HCT116 (cell line): ENCODE measurements around the gene NPSR1. TPM values are rescaled to one million over a fixed set of nuclear protein-coding genes. Genes with fewer than 3 reads are reported as not detected.

Experiments used
- ATAC-seq: fragments of 200-7000 bp; cut with Tn5 transposase; 2 replicates; pipeline ENCODE4 v1.9.1; 2020; ENCODE audit warnings: mild to moderate bottlenecking, moderate library complexity
- BruUV-seq: library from RNA; stranded (reverse); fragments of 400-500 nt; replicated peaks from 2 replicates; lab custom pipeline; 2021; lab: Mats Ljungman, UMichigan
- CTCF ChIA-PET: fragments of 300-600 bp; sonication (Branson Sonifier 250); formaldehyde crosslinking; loops from one replicate; lab custom pipeline; 2021; ENCODE audit warnings: antibody characterized with exemption; lab: Charles Lee
- POLR2A ChIA-PET: fragments of 300-600, 350-600 bp; sonication (Branson Sonifier 250); formaldehyde crosslinking; loops from one replicate; lab custom pipeline; 2021; ENCODE audit warnings: antibody characterized with exemption; lab: Charles Lee
- RAD21 ChIA-PET, 2 experiments: fragments of 300-600 bp; sonication (Branson Sonifier 250); formaldehyde crosslinking; loops; one replicate each; lab custom pipeline; 2023; ENCODE audit warnings: low total read pairs in 2 of 2; ENCODE audit not compliant: uncharacterized antibody in 2 of 2, unreplicated experiment in 2 of 2, low non-redundant PET in 1 of 2; lab: Charles Lee
- DNase-seq: peaks from one replicate; pipeline ENCODE4 v3.0.0-alpha.2; 2010; ENCODE audit warnings: low read depth, low spot score
- H2AFZ ChIP-seq: fragments of 200-600 bp; shearing (Covaris generic), sonication (generic); 2 replicates; pipeline ENCODE4 v1.6.1; 2017; ENCODE audit warnings: low read depth, mixed run types, mixed read lengths, antibody characterized with exemption, low read length; ENCODE audit not compliant: poor library complexity, severe bottlenecking
- H3K27ac ChIP-seq: 2 replicates; pipeline ENCODE4 v1.5.1; 2012; ENCODE audit warnings: low read depth, low read length
- H3K27me3 ChIP-seq: fragments of 200-600 bp; sonication (generic); 2 replicates; pipeline ENCODE4 v1.6.1; 2016; ENCODE audit warnings: mixed run types, low read length, mixed read lengths; ENCODE audit not compliant: insufficient read depth
- H3K36me3 ChIP-seq, 2 experiments: fragments of 200-500 bp in 1 of 2; fragments of 200-600 bp in 1 of 2; sonication (Bioruptor generic) in 1 of 2; sonication (generic) in 1 of 2; 2 replicates each; pipeline versions ENCODE4 v1.5.1 to v1.6.1; 2014 to 2016; ENCODE audit warnings: low read length in 2 of 2, inconsistent platforms in 1 of 2, mixed read lengths in 1 of 2, mixed run types in 1 of 2; ENCODE audit not compliant: insufficient read depth in 2 of 2, control insufficient read depth in 1 of 2
- H3K4me1 ChIP-seq, 2 experiments: fragments of 200-600 bp in 1 of 2; sonication (generic) in 1 of 2; 2 replicates each; pipeline versions ENCODE4 v1.5.1 to v1.6.1; 2012 to 2017; ENCODE audit warnings: low read length in 2 of 2, inconsistent platforms in 1 of 2, mild to moderate bottlenecking in 1 of 2, mixed read lengths in 1 of 2, mixed run types in 1 of 2, moderate library complexity in 1 of 2; ENCODE audit not compliant: insufficient read depth in 2 of 2, control insufficient read depth in 1 of 2
- H3K4me2 ChIP-seq: fragments of 200-600 bp; sonication (generic); 2 replicates; pipeline ENCODE4 v1.6.1; 2017; ENCODE audit warnings: mixed run types, low read length, mixed read lengths
- H3K4me3 ChIP-seq, 2 experiments: fragments of 200-600 bp in 1 of 2; sonication (generic) in 1 of 2; replicated peaks in 1 of 2; 2 replicates each; pipeline ENCODE4 v1.5.1; 2011 to 2016; ENCODE audit warnings: low read length in 2 of 2, control low read depth in 1 of 2, low read depth in 1 of 2, mild to moderate bottlenecking in 1 of 2, mixed read lengths in 1 of 2, mixed run types in 1 of 2
- H3K79me2 ChIP-seq: fragments of 200-600 bp; sonication (generic); 2 replicates; pipeline ENCODE4 v1.6.1; 2017; ENCODE audit warnings: mild to moderate bottlenecking, mixed run types, low read length, moderate library complexity, mixed read lengths; ENCODE audit not compliant: insufficient read depth
- H3K9ac ChIP-seq: fragments of 200-600 bp; sonication (generic); 2 replicates; pipeline ENCODE4 v1.6.1; 2016; ENCODE audit warnings: low read length, mixed read lengths
- H3K9me2 ChIP-seq: fragments of 200-600 bp; sonication (generic), shearing (Covaris generic); 2 replicates; pipeline ENCODE4 v1.6.1; 2017; ENCODE audit warnings: mixed run types, mild to moderate bottlenecking, moderate library complexity; ENCODE audit not compliant: insufficient read depth
- H3K9me3 ChIP-seq, 2 experiments: fragments of 200-500 bp in 1 of 2; fragments of 200-600 bp in 1 of 2; sonication (Bioruptor generic) in 1 of 2; sonication (generic) in 1 of 2; 2 replicates each; pipeline ENCODE4 v1.6.1; 2014 to 2017; ENCODE audit warnings: low read length in 2 of 2, mixed read lengths in 2 of 2, inconsistent platforms in 1 of 2, low read depth in 1 of 2, mild to moderate bottlenecking in 1 of 2, mixed run types in 1 of 2, moderate library complexity in 1 of 2; ENCODE audit not compliant: control insufficient read depth in 1 of 2, insufficient read depth in 1 of 2
- H4K20me1 ChIP-seq: fragments of 200-600 bp; sonication (generic), shearing (Covaris generic); 2 replicates; pipeline ENCODE4 v1.6.1; 2017; ENCODE audit warnings: mixed run types, mild to moderate bottlenecking, moderate library complexity; ENCODE audit not compliant: insufficient read depth
- CTCF ChIP-seq, 3 experiments: fragments of 200-600 bp in 1 of 3; sonication (generic) in 1 of 3; IDR thresholded peaks in 2 of 3; conservative IDR thresholded peaks in 1 of 3; 2 replicates each; pipeline ENCODE4 v1.5.1; 2012 to 2017; ENCODE audit warnings: low read depth in 2 of 3, low read length in 2 of 3, antibody characterized with exemption in 1 of 3, borderline replicate concordance in 1 of 3, control low read depth in 1 of 3, mild to moderate bottlenecking in 1 of 3, mixed read lengths in 1 of 3, mixed run types in 1 of 3, moderate library complexity in 1 of 3; ENCODE audit not compliant: insufficient read depth in 1 of 3
- JUND ChIP-seq: IDR thresholded peaks from 2 replicates; pipeline ENCODE4 v1.6.1; 2012
- MAX ChIP-seq: IDR thresholded peaks from 2 replicates; pipeline ENCODE4 v1.6.1; 2012
- REST ChIP-seq: IDR thresholded peaks from 2 replicates; pipeline ENCODE4 v1.6.1; 2012; ENCODE audit warnings: low read depth
- ZBTB33 ChIP-seq: IDR thresholded peaks from 2 replicates; pipeline ENCODE4 v1.6.1; 2011; ENCODE audit warnings: mild to moderate bottlenecking, low read length, moderate library complexity; ENCODE audit not compliant: insufficient replicate concordance; ENCODE audit errors: extremely low read depth
- ZFX ChIP-seq: fragments of 450-650 bp; IDR thresholded peaks from 2 replicates; pipeline ENCODE4 v1.6.1; 2017
- intact Hi-C: fragments of 100-400 bp; cut with micrococcal nuclease; formaldehyde crosslinking; loops from 2 replicates; pipeline ENCODE4 v1.10.0; 2022
- total RNA-seq: library from RNA; stranded (reverse); gene quantifications from one replicate; pipeline ENCODE4 v1.2.1, GENCODE V29; 2021; ENCODE audit not compliant: unreplicated experiment

NPSR1 gene
- total RNA-seq, 1 experiment from 2014 or later = not detected

GRCh38 chr7:34776748-34777358, 118.8 kb downstream of the NPSR1 start (continued):
- TF ChIP-seq CTCF (IDR thresholded peaks at IDR 0.05 in 2 of 3, conservative IDR thresholded peaks at IDR 0.05 in 1 of 3; ENCODE audit: borderline replicate concordance in 1 of 3, insufficient read depth in 1 of 3, low read depth in 2 of 3, low read length in 2 of 3) (no peak), ZFX (no peak), JUND (no peak), REST (no peak)

GRCh38 chr7:34780546-34780945, 122.5 kb downstream of the NPSR1 start:
- intact Hi-C loops = no loop called here
- ChIA-PET POLR2A (no interaction called here), RAD21 (no interaction called here)
- H3K9ac ChIP-seq = no peak overlapping the region
- no peaks in the 10 kb centered on the region for H3K79me2 ChIP-seq
- no peak overlapping the region for H3K4me3 ChIP-seq
- no peaks in the 10 kb centered on the region for H3K27me3 ChIP-seq
- no peaks in the 10 kb centered on the region for H3K9me3 ChIP-seq
- no peak overlapping the region for H2AFZ ChIP-seq
- H3K4me2 ChIP-seq = no peak overlapping the region
- TF ChIP-seq MAX = no peak
- no peak for TF ChIP-seq ZBTB33
- TF ChIP-seq, all 23 proteins: peak for 0
- no peaks in the 10 kb centered on the region for H3K4me1 ChIP-seq
- no peak overlapping the region for H3K27ac ChIP-seq
- no peak for ATAC-seq
- CTCF ChIA-PET = no interaction called here
- H3K36me3 ChIP-seq = no peaks in the 10 kb centered on the region
- BruUV-seq = no TSS peak
- no peak for DNase-seq
- no peaks in the 10 kb centered on the region for H3K9me2 ChIP-seq
- H4K20me1 ChIP-seq = no peaks in the 10 kb centered on the region
